ENCODE results near the gene RAMP3.

The RAMP3 gene

DNA sequence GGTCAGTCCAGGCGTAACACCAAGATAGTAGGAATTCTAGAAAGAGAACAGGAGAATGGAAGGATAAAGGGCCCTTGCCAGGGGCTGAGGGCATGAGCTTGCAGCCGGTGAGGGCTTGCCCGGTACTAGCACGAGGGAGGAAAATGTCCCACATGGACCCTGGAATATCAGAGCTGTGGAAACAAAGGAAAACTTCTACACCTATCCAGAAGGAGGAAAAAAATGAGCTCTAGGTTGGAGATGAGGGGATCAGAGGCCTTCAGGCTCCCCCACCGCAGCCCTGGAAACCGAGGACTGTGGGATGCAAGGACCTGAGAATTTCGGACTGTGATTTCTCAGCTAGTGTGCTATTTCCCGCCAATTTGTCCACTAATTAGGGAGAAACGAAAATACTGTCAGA lies 22.1 kb downstream of the RAMP3 start:
- DNase-seq (ENCODE audit: low read depth in 2 of 2) = no peak

DNA sequence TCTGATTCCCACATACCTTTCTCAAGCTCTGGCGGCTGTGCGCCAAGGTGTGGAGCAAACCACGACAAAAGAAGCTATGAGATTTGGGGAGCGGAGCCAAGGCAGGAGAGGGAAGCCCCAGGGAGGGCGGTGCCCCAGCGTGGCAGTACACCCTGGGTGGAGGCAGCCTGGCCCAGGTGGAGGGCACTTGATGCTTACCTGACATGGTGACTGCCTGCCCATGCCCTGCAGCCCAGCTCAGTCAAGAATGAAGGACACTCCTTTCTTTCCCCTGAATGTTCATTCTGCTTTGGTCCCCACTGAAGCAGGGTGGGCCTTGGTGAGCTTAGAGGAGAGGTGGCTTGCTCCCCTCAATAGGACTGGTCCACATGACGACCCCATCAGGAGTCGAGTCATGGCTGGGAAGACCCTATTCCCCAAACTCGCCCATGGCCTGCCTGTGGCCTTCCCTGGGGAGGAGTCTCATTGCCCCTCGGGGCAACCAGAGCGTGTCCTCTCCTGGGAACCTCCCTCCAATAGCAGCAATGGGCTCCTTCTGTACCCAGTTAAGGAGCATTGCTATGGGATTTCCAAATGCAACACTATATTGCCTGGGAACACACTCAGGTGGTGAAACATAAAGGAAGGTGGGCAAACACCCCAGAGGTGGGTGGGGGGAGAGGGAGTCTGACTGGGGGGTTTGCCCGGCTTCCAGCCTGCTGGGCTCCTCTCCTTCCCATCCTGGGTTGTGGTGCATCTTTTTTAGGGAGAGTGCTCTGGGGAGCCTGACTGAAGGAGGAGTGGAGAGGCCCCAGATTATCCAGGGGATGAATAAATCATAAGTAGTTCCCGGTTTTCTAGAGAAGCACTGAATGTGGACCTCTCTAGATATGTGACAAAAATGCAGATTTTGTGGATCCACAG lies 22.7 kb downstream of the RAMP3 start:
- no peak for DNase-seq (ENCODE audit: low read depth in 2 of 2)

DNA sequence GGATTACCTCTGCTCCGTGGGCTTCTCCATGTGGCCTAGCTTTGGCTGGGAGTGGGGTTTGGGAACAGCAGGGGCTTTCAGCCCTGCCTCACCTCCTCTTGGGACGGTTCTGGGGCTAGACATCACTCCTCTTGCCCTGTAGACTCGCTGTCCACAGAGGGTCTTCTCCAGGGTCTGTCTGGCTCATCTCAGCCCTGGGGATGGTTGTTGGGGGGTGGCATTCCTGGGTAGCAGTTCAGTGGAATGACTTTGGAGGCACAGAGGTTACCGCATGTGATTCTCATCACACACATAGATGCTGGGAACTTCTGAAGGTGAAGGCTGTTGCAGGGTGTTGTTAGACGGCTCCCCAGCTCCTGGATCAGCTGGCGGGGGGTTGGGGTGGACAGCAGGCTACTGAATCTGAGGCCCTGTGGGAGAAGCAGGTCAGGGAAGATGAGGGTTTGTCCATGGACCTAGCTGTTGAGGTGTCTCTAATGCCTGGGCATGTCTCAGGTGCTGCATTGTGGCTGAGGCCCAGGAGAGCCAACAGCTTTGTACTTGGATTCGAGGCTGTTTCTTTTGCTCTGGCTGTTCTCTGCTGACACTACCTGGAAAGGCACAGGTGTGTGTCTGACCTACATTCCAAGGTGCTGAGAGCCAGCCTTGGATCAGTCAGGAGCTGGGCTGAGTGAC lies 23.8 kb downstream of the RAMP3 start:
- no peak for DNase-seq (ENCODE audit: low read depth in 2 of 2)

DNA sequence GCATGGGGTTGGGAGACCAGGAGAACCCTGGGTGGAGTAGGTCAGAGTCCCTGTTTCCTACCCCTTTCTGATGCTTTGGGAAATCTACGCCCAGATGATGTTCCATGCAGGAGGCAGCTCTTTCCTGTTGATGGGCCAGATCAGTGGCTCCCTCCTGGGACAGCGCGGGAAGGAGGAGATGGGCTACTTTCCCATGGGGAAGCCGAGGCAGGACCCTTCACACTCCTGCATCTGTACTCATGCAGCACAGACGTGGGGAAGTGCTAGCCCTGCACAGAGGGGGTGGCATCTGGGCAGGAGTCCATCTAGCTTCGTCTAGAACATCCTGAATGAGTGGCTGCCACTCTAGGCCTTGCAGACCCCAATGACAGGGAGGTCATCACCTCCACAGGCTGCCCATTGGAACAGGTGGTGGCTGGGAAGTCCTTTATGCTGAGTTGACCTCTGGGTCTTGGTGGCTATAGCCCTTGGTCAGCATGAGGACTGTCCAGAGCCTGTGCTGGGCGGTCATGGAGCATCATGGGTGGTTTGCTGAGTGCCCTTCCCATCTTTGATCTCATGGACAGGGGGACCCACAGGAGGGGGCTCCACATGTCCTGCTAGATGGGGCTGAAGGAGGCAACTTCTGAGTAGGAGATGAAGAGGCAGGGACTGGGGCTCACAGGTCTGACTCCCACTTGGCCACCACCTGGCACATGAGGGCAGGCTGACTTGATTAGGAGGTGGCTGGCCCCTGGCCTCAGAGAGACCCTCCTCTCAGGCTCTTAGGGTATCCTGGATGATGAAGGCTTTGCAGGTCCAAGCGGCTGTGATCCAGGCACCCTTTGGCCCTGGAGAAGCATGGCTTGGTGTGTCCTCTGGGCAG lies 24.6 kb downstream of the RAMP3 start:
- DNase-seq (ENCODE audit: low read depth in 2 of 2) = no peak

DNA sequence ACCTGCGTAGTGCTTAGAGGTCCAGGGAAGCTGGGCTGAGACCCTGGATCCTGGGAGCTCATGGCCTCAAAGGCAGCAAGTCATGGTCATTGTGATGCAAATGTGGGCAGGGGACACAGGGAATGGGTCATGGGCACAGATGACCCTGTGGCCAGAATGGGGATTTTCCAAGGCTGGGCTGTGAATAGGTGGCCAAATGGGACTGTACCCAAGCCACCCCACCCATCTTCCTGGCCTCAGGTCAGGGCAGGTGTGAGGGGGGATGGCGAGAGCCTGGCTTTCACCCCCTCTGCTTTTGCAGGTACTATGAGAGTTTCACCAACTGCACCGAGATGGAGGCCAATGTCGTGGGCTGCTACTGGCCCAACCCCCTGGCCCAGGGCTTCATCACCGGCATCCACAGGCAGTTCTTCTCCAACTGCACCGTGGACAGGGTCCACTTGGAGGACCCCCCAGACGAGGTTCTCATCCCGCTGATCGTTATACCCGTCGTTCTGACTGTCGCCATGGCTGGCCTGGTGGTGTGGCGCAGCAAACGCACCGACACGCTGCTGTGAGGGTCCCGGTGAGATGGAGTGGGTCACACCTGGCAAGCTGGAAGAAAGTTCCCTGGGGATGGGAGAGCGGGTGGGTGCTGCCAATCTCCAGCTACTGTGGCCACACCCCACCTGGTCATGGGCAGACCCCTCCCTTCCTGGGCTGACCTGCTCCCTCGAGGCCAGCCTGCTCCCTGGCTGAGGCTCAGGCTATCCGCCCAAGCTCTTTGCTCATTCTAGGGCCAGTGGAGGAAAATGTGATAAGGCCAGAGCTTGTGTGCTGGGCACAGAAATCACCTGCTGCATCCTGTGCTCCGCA lies 25.5 kb downstream of the RAMP3 start:
- no peak for DNase-seq (ENCODE audit: low read depth in 2 of 2)

DNA sequence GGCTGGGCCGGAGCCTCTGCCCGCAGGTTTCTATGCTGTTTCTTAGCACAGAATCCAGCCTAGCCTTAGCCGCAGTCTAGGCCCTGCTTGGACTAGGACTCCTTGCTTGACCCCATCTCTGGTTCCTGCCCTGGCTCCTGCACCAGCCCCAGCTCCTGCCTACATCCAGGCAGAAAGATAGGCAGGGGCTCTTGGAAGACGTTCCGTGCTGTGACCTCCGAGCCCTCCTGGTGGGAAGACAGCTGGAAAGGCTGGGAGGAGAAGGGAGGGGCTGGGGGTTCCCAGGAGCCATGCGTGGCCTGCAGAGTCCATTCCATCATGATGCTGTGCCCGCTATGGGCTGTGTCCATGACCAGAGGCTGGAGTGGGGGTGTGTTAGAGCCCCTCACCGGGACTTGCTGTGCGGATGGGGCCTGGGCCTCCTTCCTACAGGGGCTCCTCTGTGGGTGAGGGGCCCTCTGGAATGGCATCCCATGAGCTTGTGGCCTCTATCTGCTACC lies 26.2 kb downstream of the RAMP3 start:
- no peak for DNase-seq (ENCODE audit: low read depth in 2 of 2)

DNA sequence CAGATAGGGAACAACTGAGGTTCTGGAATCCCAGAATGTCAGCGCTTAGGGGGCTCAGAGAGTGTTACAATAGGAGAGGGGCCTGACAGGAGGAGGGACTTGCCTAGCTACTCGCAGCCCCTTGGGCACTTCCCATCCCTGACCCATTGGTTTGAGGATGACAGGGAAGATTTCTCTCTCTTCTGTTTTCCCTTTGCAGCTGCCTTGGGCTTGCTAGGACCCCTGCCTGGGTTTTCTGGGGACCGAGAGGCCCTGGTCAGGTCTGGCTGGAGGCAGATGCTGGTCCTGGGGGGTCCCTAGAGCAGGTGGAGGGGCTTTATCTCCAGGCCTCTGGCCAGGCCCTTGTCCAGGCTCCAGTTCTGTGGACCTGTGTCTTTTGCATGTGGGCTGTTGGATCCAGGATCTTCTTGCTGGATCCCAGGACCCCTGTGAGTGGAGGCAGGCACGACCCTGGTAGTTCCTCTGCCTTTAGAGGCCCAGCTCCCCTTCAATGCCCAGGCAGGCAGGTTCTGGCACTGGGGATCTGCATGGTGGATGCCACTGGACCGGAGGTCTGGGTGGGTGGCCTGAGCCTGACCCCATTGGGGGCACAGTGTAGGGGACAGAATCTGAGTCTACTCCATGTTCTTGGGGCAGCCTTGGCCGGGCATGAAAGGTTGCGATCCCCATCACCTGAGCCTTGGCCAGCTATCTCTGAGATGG lies 26.9 kb downstream of the RAMP3 start:
- no peak for DNase-seq (ENCODE audit: low read depth in 2 of 2)

DNA sequence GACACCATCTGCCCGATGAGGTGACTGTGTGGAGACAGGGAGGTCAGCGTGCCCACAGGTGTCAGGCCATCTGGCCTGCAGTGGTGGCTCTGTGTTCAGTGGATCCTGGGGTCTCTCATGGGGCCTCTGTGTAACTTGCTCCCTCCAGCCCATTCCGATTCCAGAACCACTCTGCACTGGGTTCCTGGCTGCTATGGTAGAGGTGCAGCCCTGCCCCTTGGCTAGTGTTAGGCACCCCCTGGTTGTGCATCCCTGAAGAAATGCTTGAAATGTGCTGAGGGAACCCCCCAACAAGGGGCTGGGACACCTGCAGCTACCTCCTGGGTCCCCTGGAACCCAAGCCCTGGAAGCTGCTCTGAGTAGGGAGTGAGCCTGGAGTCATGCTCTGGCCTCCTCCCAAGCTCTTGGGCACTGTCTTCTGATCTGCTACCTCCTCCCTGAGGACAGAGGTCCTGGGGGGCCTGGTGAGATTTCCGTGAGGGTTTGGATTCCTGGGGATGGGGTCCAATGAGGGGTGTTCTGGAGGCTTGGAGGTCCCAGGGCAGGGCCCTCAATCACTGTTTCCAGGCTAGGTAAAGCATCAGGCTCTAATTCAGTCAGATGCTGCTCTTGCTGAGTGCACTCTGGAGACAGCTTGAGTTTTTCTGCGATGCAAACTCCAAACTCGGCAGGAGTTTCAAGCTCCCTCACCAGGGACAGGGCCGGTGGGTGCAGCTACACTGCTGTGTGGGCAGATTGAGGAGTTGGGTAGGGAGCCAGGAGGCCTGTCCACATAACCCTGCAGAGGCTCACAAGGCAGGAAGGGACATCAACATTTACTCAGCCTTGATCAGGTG lies 27.7 kb downstream of the RAMP3 start:
- DNase-seq (ENCODE audit: low read depth in 2 of 2) = no peak

DNA sequence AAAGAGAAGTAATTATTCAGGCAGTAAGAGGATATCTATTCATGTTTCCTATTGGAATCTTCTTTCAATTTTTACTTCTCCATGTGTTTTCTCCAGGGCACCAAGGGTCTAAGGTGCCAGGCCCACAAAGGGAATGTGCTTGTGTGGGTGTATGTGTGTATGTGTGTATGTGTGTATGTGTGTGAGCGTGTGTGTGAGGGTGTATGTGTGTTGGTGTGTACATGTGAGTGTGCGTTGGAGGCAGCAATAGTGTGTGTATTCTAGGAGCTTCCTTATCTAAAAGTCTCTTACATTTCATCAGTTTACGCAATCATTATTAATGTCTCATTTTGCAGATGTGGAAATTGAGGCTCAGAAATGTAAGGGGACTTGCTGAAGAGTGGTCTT lies 28.3 kb downstream of the RAMP3 start:
- no peak for DNase-seq (ENCODE audit: low read depth in 2 of 2)

DNA sequence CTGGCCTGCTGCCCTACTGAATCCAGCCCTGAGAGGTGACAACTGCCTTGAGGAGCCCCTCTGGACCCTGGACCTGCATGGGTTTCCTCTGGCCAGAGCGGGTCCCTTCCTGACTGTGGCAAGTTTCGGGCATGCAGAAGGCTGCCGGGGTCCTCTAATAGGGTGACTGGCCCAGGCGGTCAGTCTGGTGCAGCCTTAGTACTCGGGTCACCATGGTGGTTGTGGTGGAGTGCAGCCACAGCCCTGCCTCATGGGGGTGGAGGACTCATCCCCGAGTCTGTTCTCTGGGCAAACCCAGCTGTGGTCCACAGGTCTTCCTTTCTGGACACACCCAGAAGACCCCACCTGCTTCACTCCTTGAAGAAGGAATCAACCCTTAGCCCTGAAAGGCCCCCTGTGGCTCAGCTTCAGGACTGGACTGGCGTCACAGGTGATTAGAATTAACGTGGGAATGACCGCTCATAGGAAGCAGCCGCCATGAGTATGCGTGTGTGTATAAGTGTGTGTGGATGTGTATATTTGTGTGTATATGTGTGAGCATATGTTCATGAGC lies 28.7 kb downstream of the RAMP3 start:
- no peak for DNase-seq (ENCODE audit: low read depth in 2 of 2)

DNA sequence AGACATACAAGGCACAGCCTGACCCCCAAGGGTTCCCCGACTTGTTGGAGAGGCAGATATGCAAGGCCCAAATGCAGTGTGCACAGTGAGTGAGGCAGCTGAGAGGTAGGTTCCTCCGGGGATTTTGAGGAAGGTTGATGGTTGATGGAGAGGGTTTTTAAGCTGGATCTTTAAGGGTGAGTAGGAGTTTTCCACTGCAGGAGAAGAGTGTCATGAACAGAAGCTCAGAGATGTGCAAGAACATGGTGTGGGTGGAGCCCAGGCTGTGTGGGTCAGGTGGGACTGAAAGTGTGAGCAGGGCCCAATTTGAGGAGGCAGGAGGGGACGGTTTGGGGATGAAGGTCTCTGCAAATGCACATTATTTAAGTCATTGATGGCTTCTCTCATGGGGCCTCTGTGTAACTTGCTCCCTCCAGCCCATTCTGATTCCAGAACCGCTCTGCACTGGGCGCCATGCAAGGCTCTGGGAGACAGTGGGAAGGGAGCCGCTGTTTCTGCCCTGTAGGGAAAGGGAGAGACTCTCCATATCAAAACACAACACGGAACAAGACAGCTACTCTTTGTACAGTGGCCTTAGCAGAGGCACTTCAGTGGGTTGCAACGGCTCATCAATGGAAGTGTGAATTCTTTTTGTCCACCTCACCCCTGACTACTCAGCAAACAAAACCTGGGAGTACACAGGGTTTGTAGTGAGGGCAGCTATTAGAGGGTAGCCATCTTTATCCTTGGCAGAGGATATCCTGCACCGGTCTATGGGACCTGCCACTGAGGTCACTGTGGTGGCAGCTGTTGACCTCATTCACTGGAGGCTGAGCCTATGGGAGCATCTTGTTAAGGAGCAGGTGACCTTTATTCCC lies 29.7 kb downstream of the RAMP3 start:
- DNase-seq (ENCODE audit: low read depth in 2 of 2) = no peak

DNA sequence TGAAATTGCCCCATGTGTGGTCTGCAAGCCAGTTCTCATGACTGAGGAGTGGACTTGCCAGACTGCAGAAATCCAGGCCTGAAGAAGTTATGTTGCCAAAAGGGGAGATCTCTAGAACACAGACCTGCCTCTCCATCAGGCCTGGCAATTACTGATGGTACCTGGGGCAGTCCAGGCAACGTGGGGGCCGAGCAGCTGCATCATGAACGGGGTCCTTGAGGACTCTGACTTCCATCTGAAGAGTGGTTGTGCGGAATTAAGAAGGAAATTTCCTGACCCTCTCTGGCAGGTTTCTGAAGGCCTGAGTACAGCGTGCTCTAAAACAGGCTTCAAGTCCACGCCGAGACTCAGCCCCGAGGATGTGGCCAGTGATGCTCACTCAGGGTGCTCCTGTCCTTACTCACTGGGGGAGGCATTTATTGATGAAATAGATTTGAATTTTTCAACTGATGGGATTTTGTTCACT lies 30.4 kb downstream of the RAMP3 start:
- no peak for DNase-seq (ENCODE audit: low read depth in 2 of 2)

DNA sequence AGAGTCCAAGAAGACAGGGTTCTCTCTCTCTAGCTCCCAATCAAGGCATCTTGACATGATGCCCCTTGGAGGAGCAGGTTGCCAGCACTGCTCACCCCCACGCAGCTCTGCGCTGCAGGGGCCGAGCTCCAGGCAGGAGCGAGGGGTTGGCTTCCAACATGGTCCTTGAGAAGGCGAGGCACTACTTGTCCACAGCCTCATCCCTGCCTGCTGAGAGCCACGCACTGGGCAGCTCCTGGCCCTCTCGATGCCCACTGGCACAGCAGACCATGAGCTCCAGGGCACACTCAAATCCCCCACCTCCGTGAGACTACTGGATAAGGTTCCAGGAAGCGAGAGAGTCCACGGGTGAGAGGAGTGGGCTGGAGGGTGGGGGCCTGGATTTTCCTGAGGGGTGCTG lies 31.1 kb downstream of the RAMP3 start:
- no peak for DNase-seq (ENCODE audit: low read depth in 2 of 2)

DNA sequence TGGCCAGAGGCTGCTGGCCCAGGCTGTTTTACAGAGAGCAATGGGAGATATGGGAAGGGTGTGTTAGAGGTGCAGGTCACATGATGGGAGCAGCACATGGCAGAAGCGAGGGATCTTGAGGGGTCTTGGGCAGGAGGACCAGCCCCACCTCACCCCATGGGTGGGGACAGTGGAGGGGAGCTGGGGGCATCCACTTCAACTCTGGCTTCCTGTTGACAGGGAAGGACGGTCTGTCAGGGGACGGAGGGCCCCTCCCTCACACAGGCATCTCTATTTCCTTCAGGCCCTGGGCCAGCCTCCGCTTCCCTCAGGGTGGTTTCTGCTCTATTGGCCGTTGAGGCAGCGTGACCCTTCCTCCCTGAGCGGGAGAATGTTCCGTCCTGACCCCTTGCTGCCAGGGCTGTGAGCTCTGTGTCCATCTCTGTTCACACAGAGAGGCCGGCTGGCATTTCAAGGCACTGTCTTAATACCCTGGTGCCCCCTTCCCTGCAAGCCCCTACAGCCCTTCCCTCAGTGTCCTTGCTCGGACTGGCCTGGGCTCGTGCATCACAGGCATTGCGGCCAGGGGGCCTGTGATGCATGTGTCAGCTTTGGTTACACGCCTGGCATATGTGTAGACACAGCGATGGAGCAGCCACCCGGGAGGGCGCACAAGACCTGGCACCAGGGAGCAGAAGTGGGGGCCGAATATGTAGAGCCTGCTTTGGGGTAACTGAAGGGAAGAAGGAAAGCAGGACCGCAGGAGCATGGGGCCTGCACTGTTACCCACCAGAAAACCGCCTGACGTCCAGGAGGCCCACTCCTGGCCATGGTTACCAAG lies 31.8 kb downstream of the RAMP3 start:
- no peak for DNase-seq (ENCODE audit: low read depth in 2 of 2)

DNA sequence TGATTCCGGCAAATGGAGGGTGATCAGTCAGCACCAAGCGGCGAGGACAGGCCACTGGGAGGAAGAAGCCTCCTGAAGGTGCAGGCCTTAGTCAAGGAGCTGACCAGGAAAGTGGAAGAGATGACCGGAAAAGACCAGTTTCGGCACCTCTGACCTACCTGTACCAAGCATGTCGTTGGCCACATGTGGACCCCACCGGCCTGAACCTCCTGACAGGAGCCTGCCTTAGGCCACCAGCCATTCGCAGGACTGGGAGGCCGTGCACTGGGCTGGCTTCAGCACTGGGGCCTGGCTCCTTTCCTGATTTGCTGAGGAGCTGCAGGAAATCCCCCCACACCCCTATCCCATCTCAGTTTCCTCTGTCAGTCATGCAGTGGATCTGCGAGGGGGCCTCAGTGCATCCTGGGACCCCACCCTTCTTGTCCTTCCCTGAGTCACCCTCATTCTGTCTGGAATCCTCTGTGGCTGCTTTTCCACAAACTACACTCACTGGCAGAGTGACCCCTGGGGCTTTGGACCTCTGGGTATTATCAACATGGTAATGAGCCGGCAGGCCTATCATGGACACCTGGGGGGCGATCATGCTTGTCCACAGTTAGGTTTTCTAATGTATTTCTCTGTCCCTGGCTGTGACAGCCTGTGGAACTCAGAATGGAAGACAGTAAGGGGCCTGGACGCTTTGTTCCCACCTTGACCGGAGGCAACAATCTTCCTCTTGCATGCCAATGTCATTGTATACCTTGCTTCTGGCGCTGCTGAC lies 33.0 kb downstream of the RAMP3 start:
- no peak for DNase-seq (ENCODE audit: low read depth in 2 of 2)

DNA sequence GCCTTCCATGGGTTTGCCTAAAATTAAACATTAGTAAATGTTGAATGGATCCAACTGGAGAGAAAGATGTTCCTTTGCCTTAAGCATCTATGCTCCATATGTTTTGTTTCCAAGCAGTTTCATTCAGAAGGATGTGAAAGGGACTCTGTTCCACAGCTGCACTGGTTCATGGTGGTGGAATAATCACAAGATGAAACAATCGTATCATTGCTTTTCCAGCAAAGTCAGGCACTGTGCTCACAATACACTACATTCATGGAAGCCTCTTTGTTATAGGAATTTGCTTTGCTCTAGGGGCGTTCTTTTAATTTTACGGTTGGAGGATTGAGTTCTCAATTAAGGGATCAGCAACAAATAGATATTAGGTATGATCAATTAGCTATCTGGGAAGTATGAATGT lies 33.8 kb downstream of the RAMP3 start:
- no peak for DNase-seq (ENCODE audit: low read depth in 2 of 2)

DNA sequence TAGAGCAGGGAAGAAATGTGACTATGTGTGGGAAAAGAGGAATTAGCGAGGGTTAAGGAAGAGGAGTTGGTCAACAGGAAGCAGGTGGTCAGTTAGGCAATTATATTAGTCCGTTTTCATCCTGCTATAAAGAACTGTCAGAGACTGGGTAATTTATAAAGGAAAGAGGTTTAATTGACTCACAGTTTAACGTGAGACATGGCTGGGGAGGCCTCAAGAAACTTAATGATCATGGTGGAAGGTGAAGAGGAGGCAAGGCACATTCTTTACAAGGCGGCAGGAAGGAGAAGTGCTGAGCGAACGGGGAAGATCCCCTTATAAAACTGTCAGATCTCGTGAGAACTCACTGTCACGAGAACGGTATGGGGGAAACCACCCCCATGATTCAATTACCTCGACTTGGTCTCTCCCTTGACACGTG lies 35.0 kb downstream of the RAMP3 start:
- DNase-seq (ENCODE audit: low read depth in 2 of 2) = no peak

Measured in stimulated activated CD4-positive, alpha-beta T cell treated with anti-CD3 and anti-CD28 coated beads, Interleukin-4, amount 100 ng/mL, for 48 hours (primary cell).